SU-DHL-6 (cell line): ENCODE results near the gene TLN1.

ENCODE experiments used
- H2AFZ ChIP-seq: fragments of 200-600 bp; sonication (generic); 2 replicates; pipeline ENCODE4 v1.6.1; 2014; ENCODE audit warnings: low read depth, mild to moderate bottlenecking, moderate library complexity, mixed read lengths, antibody characterized with exemption, low read length; ENCODE audit not compliant: severe bottlenecking
- H3F3A ChIP-seq: fragments of 200-600 bp; shearing (Covaris generic); 2 replicates; pipeline ENCODE4 v1.6.0; 2016; ENCODE audit warnings: antibody characterized with exemption, mild to moderate bottlenecking; ENCODE audit not compliant: insufficient read depth
- H3K27ac ChIP-seq: fragments of 200-600 bp; sonication (generic); 2 replicates; pipeline ENCODE4 v1.5.1; 2016; ENCODE audit warnings: low read depth, mild to moderate bottlenecking, low read length, moderate library complexity, mixed read lengths
- H3K27me3 ChIP-seq: fragments of 200-600 bp; sonication (generic), shearing (Covaris generic); 2 replicates; pipeline ENCODE4 v1.6.0; 2014; ENCODE audit warnings: mild to moderate bottlenecking, low read length
- H3K36me3 ChIP-seq: fragments of 200-600 bp; sonication (generic); 2 replicates; pipeline ENCODE4 v1.6.1; 2014; ENCODE audit warnings: mild to moderate bottlenecking, low read length, mixed read lengths
- H3K4me2 ChIP-seq: fragments of 300-600, 200-600 bp; shearing (Covaris generic), sonication (generic); 2 replicates; pipeline ENCODE4 v1.6.0; 2014; ENCODE audit warnings: low read length, low read depth, mild to moderate bottlenecking; ENCODE audit not compliant: poor library complexity, severe bottlenecking
- H3K4me3 ChIP-seq: fragments of 200-600 bp; sonication (generic); 2 replicates; pipeline ENCODE4 v1.5.1; 2014; ENCODE audit warnings: antibody characterized with exemption, low read length, mild to moderate bottlenecking, mixed read lengths; ENCODE audit not compliant: insufficient read depth, poor library complexity, severe bottlenecking
- H3K79me2 ChIP-seq: fragments of 200-600 bp; sonication (generic); 2 replicates; pipeline ENCODE4 v1.6.1; 2014; ENCODE audit warnings: mild to moderate bottlenecking, low read length, moderate library complexity; ENCODE audit not compliant: insufficient read depth
- H3K9ac ChIP-seq: fragments of 200-600 bp; sonication (generic); 2 replicates; pipeline ENCODE4 v1.7.0; 2014; ENCODE audit warnings: mild to moderate bottlenecking, low read length
- H3K9me2 ChIP-seq: fragments of 200-600 bp; sonication (generic); replicated peaks from 2 replicates; pipeline ENCODE4 v1.6.1; 2014; ENCODE audit warnings: low read length; ENCODE audit not compliant: insufficient read depth
- H3K9me3 ChIP-seq: fragments of 200-600 bp; sonication (generic); 2 replicates; pipeline ENCODE4 v1.6.1; 2014; ENCODE audit warnings: low read length, mixed read lengths; ENCODE audit not compliant: insufficient read depth
- H4K20me1 ChIP-seq: fragments of 200-600 bp; sonication (generic); 2 replicates; pipeline ENCODE4 v1.6.1; 2014; ENCODE audit warnings: low read depth, mild to moderate bottlenecking, antibody characterized with exemption, low read length, moderate library complexity, mixed read lengths
- EZH2phosphoT487 ChIP-seq: fragments of 200-600 bp; sonication (generic), shearing (Covaris generic); conservative IDR thresholded peaks from 2 replicates; pipeline ENCODE4 v1.6.1; 2018; ENCODE audit warnings: mild to moderate bottlenecking, antibody characterized with exemption, low read length, moderate library complexity, mixed read lengths
- TF ChIP-seq, protein P1 (sequence below): fragments of 200-600 bp; sonication (generic); IDR thresholded peaks from one replicate; pipeline ENCODE4 v1.5.1; 2017; ENCODE audit warnings: antibody characterized with exemption, mild to moderate bottlenecking, low read length, moderate library complexity; ENCODE audit not compliant: insufficient read depth, poor library complexity, severe bottlenecking

The TLN1 gene

DNA sequence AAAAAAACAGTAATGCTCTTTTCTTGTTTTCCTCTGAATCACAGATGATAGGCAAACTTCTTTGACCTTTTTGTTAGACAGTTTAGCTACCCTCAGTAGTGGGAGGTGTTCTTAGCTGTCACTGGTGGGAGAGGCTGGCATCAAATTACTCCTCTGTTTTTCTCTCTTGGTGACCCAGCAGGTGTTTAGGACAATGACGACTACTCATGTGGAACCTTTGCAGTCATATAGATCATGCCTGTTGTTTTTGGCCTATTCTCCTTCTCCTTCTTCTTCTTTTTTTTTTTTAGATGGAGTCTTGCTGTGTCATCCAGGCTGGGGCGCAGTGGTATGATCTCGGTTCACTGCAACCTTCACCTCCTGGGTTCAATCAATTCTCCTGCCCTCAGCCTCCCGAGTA, 44.0 kb upstream of the TLN1 start:
- Histone ChIP-seq H3K79me2 (no peaks in the 10 kb centered on the region), H3K4me2 (peak overlapping the region; percentile 3), H4K20me1 (no peaks in the 10 kb centered on the region)

DNA sequence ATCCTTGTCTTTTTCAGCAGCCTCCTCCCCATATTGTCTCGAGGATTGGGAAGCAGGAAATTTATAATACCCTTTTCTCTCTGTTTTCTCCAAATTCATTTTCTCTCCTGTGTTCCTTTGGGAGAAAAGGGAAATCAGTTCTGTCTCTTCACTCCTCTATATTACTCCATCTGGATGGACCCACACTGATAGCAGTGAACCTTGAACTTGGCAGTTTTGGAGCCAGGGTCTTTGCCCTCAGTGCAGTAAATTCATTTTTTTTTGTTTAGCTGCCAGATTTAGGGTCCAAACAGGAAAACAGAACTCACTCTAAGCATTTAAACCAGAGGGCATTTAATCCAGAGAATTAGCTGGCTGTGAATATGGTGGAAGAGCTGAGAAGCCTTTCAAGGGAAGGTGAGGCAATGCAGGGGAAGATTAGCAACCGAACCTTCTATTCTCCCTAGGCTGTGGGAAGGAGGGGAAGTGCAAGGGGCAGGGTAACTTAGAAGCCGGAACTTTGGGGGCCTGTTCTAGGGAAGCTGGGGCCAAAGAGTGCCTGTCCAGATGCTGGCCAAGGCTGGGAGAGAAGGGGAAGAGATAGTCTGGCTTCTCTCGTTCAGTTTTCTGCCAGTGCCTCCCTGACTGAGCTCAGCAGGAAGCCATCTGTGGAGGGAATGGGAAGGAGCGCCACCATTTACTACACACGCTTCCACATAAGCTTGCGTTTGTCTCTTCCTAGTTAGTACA, 43.1 kb upstream of the TLN1 start:
- no peaks in the 10 kb centered on the region for H3K27me3 ChIP-seq
- H4K20me1 ChIP-seq, result no peaks in the 10 kb centered on the region
- H3K9me2 ChIP-seq, result no peaks in the 10 kb centered on the region
- no peaks in the 10 kb centered on the region for H3F3A ChIP-seq
- no peaks in the 10 kb centered on the region for H3K9me3 ChIP-seq
- H3K4me2 ChIP-seq, result no peak overlapping the region
- TF ChIP-seq, protein P1, sequence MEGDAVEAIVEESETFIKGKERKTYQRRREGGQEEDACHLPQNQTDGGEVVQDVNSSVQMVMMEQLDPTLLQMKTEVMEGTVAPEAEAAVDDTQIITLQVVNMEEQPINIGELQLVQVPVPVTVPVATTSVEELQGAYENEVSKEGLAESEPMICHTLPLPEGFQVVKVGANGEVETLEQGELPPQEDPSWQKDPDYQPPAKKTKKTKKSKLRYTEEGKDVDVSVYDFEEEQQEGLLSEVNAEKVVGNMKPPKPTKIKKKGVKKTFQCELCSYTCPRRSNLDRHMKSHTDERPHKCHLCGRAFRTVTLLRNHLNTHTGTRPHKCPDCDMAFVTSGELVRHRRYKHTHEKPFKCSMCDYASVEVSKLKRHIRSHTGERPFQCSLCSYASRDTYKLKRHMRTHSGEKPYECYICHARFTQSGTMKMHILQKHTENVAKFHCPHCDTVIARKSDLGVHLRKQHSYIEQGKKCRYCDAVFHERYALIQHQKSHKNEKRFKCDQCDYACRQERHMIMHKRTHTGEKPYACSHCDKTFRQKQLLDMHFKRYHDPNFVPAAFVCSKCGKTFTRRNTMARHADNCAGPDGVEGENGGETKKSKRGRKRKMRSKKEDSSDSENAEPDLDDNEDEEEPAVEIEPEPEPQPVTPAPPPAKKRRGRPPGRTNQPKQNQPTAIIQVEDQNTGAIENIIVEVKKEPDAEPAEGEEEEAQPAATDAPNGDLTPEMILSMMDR, result no peak
- no peak for TF ChIP-seq EZH2phosphoT487
- no peaks in the 10 kb centered on the region for H3K36me3 ChIP-seq
- H3K4me3 ChIP-seq, result no peak overlapping the region
- no peak overlapping the region for H3K27ac ChIP-seq
- H2AFZ ChIP-seq, result no peak overlapping the region
- no peak overlapping the region for H3K9ac ChIP-seq
- no peaks in the 10 kb centered on the region for H3K79me2 ChIP-seq

More for the DNA sequence above, 44.0 kb upstream of the TLN1 start:
- Histone ChIP-seq H3K4me3 (no peak overlapping the region), H3K36me3 (no peaks in the 10 kb centered on the region), H2AFZ (no peak overlapping the region), H3K27me3 (no peaks in the 10 kb centered on the region), H3K9ac (no peak overlapping the region), H3K9me2 (no peaks in the 10 kb centered on the region), H3K27ac (peak overlapping the region; percentile 23; the same call in 1 of the 2 replicates), H3K9me3 (no peaks in the 10 kb centered on the region), H3F3A (no peaks in the 10 kb centered on the region)
- TF ChIP-seq, protein P1, result no peak
- no peak for TF ChIP-seq EZH2phosphoT487

DNA sequence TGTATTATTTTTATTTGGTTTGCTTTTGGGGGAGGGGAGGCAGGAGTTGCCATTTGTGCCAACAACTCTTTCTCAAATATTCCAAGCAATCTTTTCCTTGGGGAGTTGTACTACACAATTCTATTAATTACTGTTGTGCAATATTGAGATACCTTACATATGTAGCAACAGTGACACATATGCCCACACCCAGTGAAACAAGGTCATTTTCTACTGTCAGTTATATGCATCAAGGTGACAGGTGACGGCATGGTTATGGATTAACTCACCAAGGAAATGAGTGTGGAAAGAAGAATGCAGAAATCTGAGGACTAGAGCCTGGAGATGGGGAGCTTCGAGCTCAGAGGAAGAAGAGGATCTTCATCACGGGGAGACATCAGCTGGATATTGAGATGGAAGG, 39.9 kb upstream of the TLN1 start:
- H3K27me3 ChIP-seq, result no peaks in the 10 kb centered on the region
- H3K4me3 ChIP-seq, result no peak overlapping the region
- H4K20me1 ChIP-seq, result no peaks in the 10 kb centered on the region
- no peaks in the 10 kb centered on the region for H3K36me3 ChIP-seq
- no peaks in the 10 kb centered on the region for H3K9me2 ChIP-seq
- H2AFZ ChIP-seq, result no peak overlapping the region
- H3K9ac ChIP-seq, result no peak overlapping the region
- TF ChIP-seq, protein P1, result no peak
- TF ChIP-seq EZH2phosphoT487, result no peak
- no peak overlapping the region for H3K27ac ChIP-seq
- H3K9me3 ChIP-seq, result no peaks in the 10 kb centered on the region
- no peak overlapping the region for H3K4me2 ChIP-seq
- H3K79me2 ChIP-seq, result no peaks in the 10 kb centered on the region
- H3F3A ChIP-seq, result no peaks in the 10 kb centered on the region
